Sigmoid colon (tissue), 7 donors: ENCODE results near the gene RNU4-1. TPM values are rescaled to one million over a fixed set of nuclear protein-coding genes. Genes with fewer than 3 reads are reported as not detected.
A peak's percentile ranks its signal among the peaks of the same experiment; 100 is the strongest.

Source experiments
- DNase-seq: peaks from one replicate; pipeline ENCODE4 v3.0.0-alpha.2; 2019
- H3K27ac ChIP-seq, 4 donors: fragments of 200-600 bp; sonication (generic); one replicate each; pipeline ENCODE4 v1.5.1; 2016 to 2019; ENCODE audit warnings: mild to moderate bottlenecking in 1 of 4
- H3K27me3 ChIP-seq, 3 donors: fragments of 200-600 bp; sonication (generic); one replicate each; pipeline ENCODE4 v1.5.1; 2019; ENCODE audit warnings: mild to moderate bottlenecking in 1 of 3
- H3K36me3 ChIP-seq, 4 donors: fragments of 200-600 bp; sonication (generic); one replicate each; pipeline ENCODE4 v1.5.1; 2016 to 2019
- H3K4me1 ChIP-seq, 4 donors: fragments of 200-600 bp; sonication (generic); one replicate each; pipeline ENCODE4 v1.5.1; 2017 to 2019
- H3K4me3 ChIP-seq, 4 donors: fragments of 200-600 bp; sonication (generic); one replicate each; pipeline ENCODE4 v1.5.1; 2017 to 2019; ENCODE audit warnings: mild to moderate bottlenecking in 2 of 4, moderate library complexity in 1 of 4
- H3K9me3 ChIP-seq, 4 donors: fragments of 200-600 bp in 3 of 4; sonication (generic) in 3 of 4; one replicate each; pipeline versions ENCODE4 v1.5.1 to v1.6.1; 2013 to 2019
- CTCF ChIP-seq, 4 experiments: fragments of 450-650 bp in 3 of 4; fragments of 200-600 bp in 1 of 4; IDR thresholded peaks; one replicate each; pipeline ENCODE4 v1.5.1; 2016 to 2019; ENCODE audit warnings: antibody characterized with exemption in 4 of 4, mild to moderate bottlenecking in 3 of 4, moderate library complexity in 2 of 4
- EP300 ChIP-seq, 4 donors: sonication (generic); formaldehyde crosslinking; IDR thresholded peaks; one replicate each; pipeline ENCODE4 v1.6.1; 2017; ENCODE audit warnings: antibody characterized with exemption in 4 of 4
- POLR2A ChIP-seq, 2 donors: fragments of 450-650 bp; IDR thresholded peaks; one replicate each; pipeline ENCODE4 v1.6.1; 2016; ENCODE audit warnings: antibody characterized with exemption in 2 of 2, mild to moderate bottlenecking in 2 of 2, moderate library complexity in 2 of 2
- POLR2AphosphoS5 ChIP-seq, 4 donors: sonication (generic); formaldehyde crosslinking; IDR thresholded peaks; one replicate each; pipeline ENCODE4 v1.6.1; 2017; ENCODE audit warnings: antibody characterized with exemption in 4 of 4
- WGBS, 2 donors: extraction: QIAGEN DNeasy Blood & Tissue Kit; methylation state at CpG; one replicate each; pipeline ENCODE4 v1.1.7; 2013; 5-methylcytosine and 5-hydroxymethylcytosine counted together
- intact Hi-C: fragments of 100-400 bp; cut with DNase I; formaldehyde crosslinking; loops from one replicate; pipeline ENCODE4 v1.15.1; 2023
- polyA plus RNA-seq, 3 donors: library from polyadenylated mRNA; stranded (reverse); fragments of 200-250 nt; gene quantifications; one replicate each; pipeline ENCODE4 v1.2.3, GENCODE V29; 2013
- total RNA-seq, 4 donors: library from RNA; depleted of rRNA; stranded (reverse); fragments of >200 nt; gene quantifications; one replicate each; pipeline ENCODE4 v1.1.0, GENCODE V29; 2016
- donor health status: healthy with polysubstance abuse.
- donor health status: Bipolar disorder and iron deficiency.
- donor health status: healthy.

The RNU4-1 gene
- total and polyA plus RNA-seq, 7 donors = under 0.01 TPM; not detected in 4

DNA sequence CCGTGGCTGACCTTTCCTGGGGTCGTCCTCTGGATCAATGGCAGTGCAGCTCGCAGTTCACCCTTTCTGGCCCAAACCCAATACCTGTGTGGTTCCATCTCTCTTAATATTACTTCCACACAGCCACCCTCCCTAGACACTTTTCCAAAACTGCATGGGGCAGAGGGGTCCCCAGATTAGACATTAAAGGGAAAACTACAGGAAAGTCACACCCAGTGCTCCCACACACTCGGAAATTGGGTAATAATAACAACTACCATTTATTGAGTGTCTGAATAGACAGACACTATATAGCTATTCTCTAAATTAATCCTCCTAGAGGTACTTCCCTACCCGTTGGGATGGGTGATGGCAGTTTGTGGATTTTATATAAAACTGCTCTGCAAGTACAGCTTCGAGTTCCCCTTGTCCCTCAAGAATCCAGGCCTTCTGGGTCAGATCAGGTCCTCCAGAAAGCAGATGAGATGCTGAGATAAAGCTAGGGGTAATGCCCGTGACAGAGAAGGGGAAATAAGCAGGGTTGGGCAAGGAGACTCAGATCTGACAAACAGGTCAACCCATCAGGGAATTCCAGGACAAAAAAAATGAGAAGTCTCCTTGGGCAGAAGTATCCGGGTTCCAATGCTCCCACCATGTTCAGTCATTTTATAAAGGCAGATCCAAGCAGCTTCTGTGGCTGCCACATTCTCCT is 26.7 kb downstream of the RNU4-1 start:
- Histone ChIP-seq H3K4me3 (no peak overlapping the region), H3K9me3 (no peaks in the 10 kb centered on the region), H3K27ac (peak overlapping the region in 1 of 4 donors; percentile 20), H3K4me1 (peaks cover 0 to 38% (median 36%) of the 10 kb centered on the region in 4 donors), H3K27me3 (no peaks in the 10 kb centered on the region), H3K36me3 (no peaks in the 10 kb centered on the region)
- DNase-seq = no peak
- intact Hi-C loops = loop anchor here (1.0 kb wide), 1 partner anchor 38 kb away; no protein-coding TSS in a partner anchor
- TF ChIP-seq EP300 (IDR thresholded peaks at IDR 0.05) = no peak
- 36 to 48% methylated on average over 8 of the region's 8 CpGs for WGBS, 2 donors

- whole genome bisulfite sequencing, 2 donors = 1 to 3% methylated on average over 81 of the region's 81 CpGs
- H3K27ac ChIP-seq = peak within 1 kb of the TSS; percentile 88 to 96 (median 95)
- H3K36me3 ChIP-seq = no peaks in the 10 kb centered on the region
- H3K9me3 ChIP-seq = no peaks in the 10 kb centered on the region
- H3K4me1 ChIP-seq = peaks cover 0 to 45% (median 43%) of the 10 kb centered on the region in 4 donors
- intact Hi-C loops = loop anchor here (1.0 to 2.0 kb wide), 3 partner anchors 25 to 65 kb away; partner anchors contain the start of genes RNU4-2 and RPLP0
- no peak for TF ChIP-seq EP300 (IDR thresholded peaks at IDR 0.05)
- peak; percentile 73 to 90 (median 80) for TF ChIP-seq POLR2AphosphoS5 (IDR thresholded peaks at IDR 0.05)
- TF ChIP-seq CTCF (IDR thresholded peaks at IDR 0.05) = peak; percentile 64 to 85 (median 68)
- TF ChIP-seq POLR2A (IDR thresholded peaks at IDR 0.05) = peak in 1 of 2 donors; percentile 31
- H3K4me3 ChIP-seq = peak within 1 kb of the TSS; percentile 86 to 99 (median 91)
- DNase-seq = peak; percentile 94
- H3K27me3 ChIP-seq = no peaks in the 10 kb centered on the region
Measured at GRCh38 chr12:120265473-120266179, 27.4 kb downstream of the RNU4-1 start, which contains the start of gene PXN. Gene PXN (minus strand): TSS chr12:120265730. CDS start chr12:120265629, 101 bp downstream.

- no peaks in the 10 kb centered on the region for H3K36me3 ChIP-seq
- no peak for TF ChIP-seq POLR2A (IDR thresholded peaks at IDR 0.05)
- no peak for TF ChIP-seq POLR2AphosphoS5 (IDR thresholded peaks at IDR 0.05)
- TF ChIP-seq EP300 (IDR thresholded peaks at IDR 0.05) = no peak
- TF ChIP-seq CTCF (IDR thresholded peaks at IDR 0.05) = no peak
- no peaks in the 10 kb centered on the region for H3K9me3 ChIP-seq
- no peaks in the 10 kb centered on the region for H3K27me3 ChIP-seq
- intact Hi-C loops = loop anchor here (2.0 kb wide), 2 partner anchors 26 to 64 kb away; partner anchors contain the start of genes RNU4-2 and RPLP0
- 3 to 6% methylated on average over 29 of the region's 29 CpGs for WGBS, 2 donors
- peaks cover 0 to 52% (median 49%) of the 10 kb centered on the region in 4 donors for H3K4me1 ChIP-seq
- H3K4me3 ChIP-seq = peak overlapping the region; percentile 86 to 99 (median 91)
- peak; percentile 77 for DNase-seq
- peak overlapping the region; percentile 88 to 96 (median 95) for H3K27ac ChIP-seq
Measured at GRCh38 chr12:120264904-120265472, 28.0 kb downstream of the RNU4-1 start.

DNA sequence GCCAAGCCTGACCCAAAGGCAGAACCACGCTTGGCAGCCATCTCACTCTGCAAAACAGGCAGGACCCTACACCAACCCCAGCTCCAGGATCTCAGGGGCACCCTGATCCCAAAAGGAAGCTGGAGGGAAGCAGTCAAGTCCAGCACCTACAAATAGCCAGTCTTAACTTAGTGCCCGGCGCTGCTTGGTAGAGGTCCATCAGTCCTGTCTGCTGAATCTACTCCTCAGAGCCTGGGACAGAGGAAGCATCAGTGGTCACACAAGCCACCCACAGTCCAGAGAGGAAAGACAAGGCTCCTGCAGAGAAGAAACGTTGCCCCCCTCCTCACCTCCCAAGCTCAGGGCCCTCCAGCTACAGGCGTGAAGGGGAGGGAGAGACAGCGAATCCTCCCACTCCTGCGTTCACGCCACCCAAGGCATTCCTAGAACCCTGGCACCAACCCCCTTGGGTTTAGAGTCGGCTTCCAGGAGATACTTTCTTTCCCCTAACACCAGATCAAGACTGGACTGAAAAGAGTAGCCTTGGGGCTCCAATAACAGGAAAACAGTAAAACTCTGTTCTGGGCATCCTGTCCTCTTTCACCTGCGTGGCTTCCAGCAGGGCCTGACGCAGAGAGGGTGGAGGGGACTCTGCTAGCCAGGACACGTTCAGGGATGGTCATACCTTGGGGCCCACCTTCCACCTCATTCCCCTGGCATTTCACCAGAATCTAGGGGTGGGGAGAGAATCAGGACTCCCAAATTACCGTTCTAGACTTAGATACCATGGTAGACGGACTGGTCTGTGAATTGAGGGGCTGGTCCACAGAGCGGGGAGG is 28.7 kb downstream of the RNU4-1 start:
- no peaks in the 10 kb centered on the region for H3K36me3 ChIP-seq
- intact Hi-C loops = loop anchor here (2.0 kb wide), 2 partner anchors 27 to 63 kb away; partner anchors contain the start of genes RNU4-2 and RPLP0
- peaks cover 0 to 58% (median 56%) of the 10 kb centered on the region in 4 donors for H3K4me1 ChIP-seq

GRCh38 chr12:120263748-120264085 is 29.3 kb downstream of the RNU4-1 start:
- Histone ChIP-seq H3K27me3 (no peaks in the 10 kb centered on the region), H3K9me3 (no peaks in the 10 kb centered on the region), H3K27ac (peak overlapping the region; percentile 88 to 96 (median 95)), H3K4me3 (peak overlapping the region; percentile 86 to 99 (median 91)), H3K4me1 (peaks cover 0 to 64% (median 62%) of the 10 kb centered on the region in 4 donors), H3K36me3 (no peaks in the 10 kb centered on the region)
- DNase-seq = no peak
- TF ChIP-seq POLR2AphosphoS5 (IDR thresholded peaks at IDR 0.05) = no peak
- TF ChIP-seq EP300 (IDR thresholded peaks at IDR 0.05) = no peak
- no peak for TF ChIP-seq CTCF (IDR thresholded peaks at IDR 0.05)
- no peak for TF ChIP-seq POLR2A (IDR thresholded peaks at IDR 0.05)
- WGBS, 2 donors = 71 to 76% methylated on average over 5 of the region's 5 CpGs
- intact Hi-C loops = loop anchor here (2.0 kb wide), 2 partner anchors 27 to 63 kb away; partner anchors contain the start of genes RNU4-2 and RPLP0

More for the DNA sequence above, 28.7 kb downstream of the RNU4-1 start:
- 62 to 64% methylated on average over 15 of the region's 15 CpGs for WGBS, 2 donors
- no peak for DNase-seq
- no peak for TF ChIP-seq EP300 (IDR thresholded peaks at IDR 0.05)
- peak in 1 of 4 donors; percentile 4 for TF ChIP-seq POLR2AphosphoS5 (IDR thresholded peaks at IDR 0.05)
- peak overlapping the region; percentile 86 to 99 (median 91) for H3K4me3 ChIP-seq
- no peaks in the 10 kb centered on the region for H3K9me3 ChIP-seq
- H3K27me3 ChIP-seq = no peaks in the 10 kb centered on the region
- peak overlapping the region; percentile 88 to 96 (median 95) for H3K27ac ChIP-seq
